ENCODE measurements around the gene FAM193B.

DNA sequence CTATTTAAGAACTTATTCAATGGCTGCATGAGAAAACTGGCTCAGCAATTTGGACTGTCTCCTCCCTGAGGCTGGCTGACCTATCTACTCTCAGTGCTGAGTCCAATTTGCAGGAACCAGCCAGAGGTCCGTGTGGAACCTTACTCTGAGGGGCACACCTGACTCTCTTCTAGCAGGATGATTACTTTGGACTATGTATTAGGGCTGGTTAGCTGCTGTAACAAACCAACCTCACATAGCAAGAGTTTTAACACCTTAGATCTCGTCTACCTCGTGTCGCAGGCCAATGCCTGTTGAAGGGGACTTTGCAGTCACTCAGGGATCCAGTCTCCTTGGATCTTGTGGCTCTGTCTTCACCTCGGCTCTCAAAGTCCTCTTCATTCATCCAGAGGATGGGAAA is 3.4 kb upstream of the FAM193B start:
- no peak for TF ChIP-seq POLR2A (IDR thresholded peaks at IDR 0.05)
- TF ChIP-seq, protein P1, sequence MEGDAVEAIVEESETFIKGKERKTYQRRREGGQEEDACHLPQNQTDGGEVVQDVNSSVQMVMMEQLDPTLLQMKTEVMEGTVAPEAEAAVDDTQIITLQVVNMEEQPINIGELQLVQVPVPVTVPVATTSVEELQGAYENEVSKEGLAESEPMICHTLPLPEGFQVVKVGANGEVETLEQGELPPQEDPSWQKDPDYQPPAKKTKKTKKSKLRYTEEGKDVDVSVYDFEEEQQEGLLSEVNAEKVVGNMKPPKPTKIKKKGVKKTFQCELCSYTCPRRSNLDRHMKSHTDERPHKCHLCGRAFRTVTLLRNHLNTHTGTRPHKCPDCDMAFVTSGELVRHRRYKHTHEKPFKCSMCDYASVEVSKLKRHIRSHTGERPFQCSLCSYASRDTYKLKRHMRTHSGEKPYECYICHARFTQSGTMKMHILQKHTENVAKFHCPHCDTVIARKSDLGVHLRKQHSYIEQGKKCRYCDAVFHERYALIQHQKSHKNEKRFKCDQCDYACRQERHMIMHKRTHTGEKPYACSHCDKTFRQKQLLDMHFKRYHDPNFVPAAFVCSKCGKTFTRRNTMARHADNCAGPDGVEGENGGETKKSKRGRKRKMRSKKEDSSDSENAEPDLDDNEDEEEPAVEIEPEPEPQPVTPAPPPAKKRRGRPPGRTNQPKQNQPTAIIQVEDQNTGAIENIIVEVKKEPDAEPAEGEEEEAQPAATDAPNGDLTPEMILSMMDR (IDR thresholded peaks at IDR 0.05): no peak
